Peyer's patch (tissue), 4 donors: ENCODE data around the gene SLC24A4. TPM values are rescaled to one million over a fixed set of nuclear protein-coding genes. Genes with fewer than 3 reads are reported as not detected.
A peak's percentile ranks its signal among the peaks of the same experiment; 100 is the strongest.

Source experiments
- DNase-seq, 3 donors: peaks; one replicate each; pipeline ENCODE4 v3.0.0-alpha.2; 2017 to 2019
- H3K27ac ChIP-seq, 4 donors: fragments of 200-600 bp; sonication (generic); one replicate each; pipeline ENCODE4 v1.5.1; 2016 to 2019
- H3K27me3 ChIP-seq, 2 donors: fragments of 200-600 bp; sonication (generic); one replicate each; pipeline ENCODE4 v1.5.1; 2019
- H3K36me3 ChIP-seq, 3 donors: fragments of 200-600 bp; sonication (generic); one replicate each; pipeline ENCODE4 v1.5.1; 2016 to 2019
- H3K4me1 ChIP-seq, 4 donors: fragments of 200-600 bp; sonication (generic); one replicate each; pipeline ENCODE4 v1.5.1; 2016 to 2019
- H3K4me3 ChIP-seq, 4 donors: fragments of 200-600 bp; sonication (generic); 1 replicate in 3 of 4; 2 replicates in 1 of 4; pipeline ENCODE4 v1.5.1; 2016 to 2019; ENCODE audit warnings: mild to moderate bottlenecking in 1 of 4
- H3K9me3 ChIP-seq, 4 donors: fragments of 200-600 bp; sonication (generic); one replicate each; pipeline ENCODE4 v1.5.1; 2016 to 2019; ENCODE audit warnings: mild to moderate bottlenecking in 1 of 4
- CTCF ChIP-seq, 6 experiments: fragments of 450-650 bp in 4 of 6; fragments of 200-600 bp in 2 of 6; sonication (generic) in 1 of 6; IDR thresholded peaks; one replicate each; pipeline ENCODE4 v1.5.1; 2017 to 2019; ENCODE audit warnings: antibody characterized with exemption in 6 of 6, mild to moderate bottlenecking in 3 of 6, moderate library complexity in 1 of 6
- POLR2A ChIP-seq, 2 donors: fragments of 450-650 bp; IDR thresholded peaks; one replicate each; pipeline ENCODE4 v1.5.1; 2017; ENCODE audit warnings: antibody characterized with exemption in 2 of 2, mild to moderate bottlenecking in 2 of 2, moderate library complexity in 2 of 2
- total RNA-seq, 4 donors: library from RNA; depleted of rRNA; stranded (reverse); fragments of >200 nt; gene quantifications; one replicate each; pipeline ENCODE4 v1.1.0, GENCODE V29; 2016

The SLC24A4 gene
- total RNA-seq, 4 donors from 2014 or later = 0.18 to 1.7 (median 0.54) TPM; not detected in 1

- DNase-seq = no peak
- no peaks in the 10 kb centered on the region for H3K36me3 ChIP-seq
- no peak overlapping the region for H3K27ac ChIP-seq
- no peak overlapping the region for H3K4me3 ChIP-seq
- H3K27me3 ChIP-seq = no peaks in the 10 kb centered on the region
- H3K4me1 ChIP-seq = no peaks in the 10 kb centered on the region
- TF ChIP-seq POLR2A (IDR thresholded peaks at IDR 0.05) (no peak), CTCF (IDR thresholded peaks at IDR 0.05) (peak in 1 of 6 experiments; percentile 20)
- no peaks in the 10 kb centered on the region for H3K9me3 ChIP-seq
These were observed 29.4 kb downstream of the SLC24A4 start for GRCh38 chr14:92352158-92352985.

- TF ChIP-seq POLR2A (IDR thresholded peaks at IDR 0.05) (no peak), CTCF (IDR thresholded peaks at IDR 0.05) (no peak)
- no peaks in the 10 kb centered on the region for H3K9me3 ChIP-seq
- no peak overlapping the region for H3K27ac ChIP-seq
- DNase-seq = no peak
- H3K36me3 ChIP-seq = no peaks in the 10 kb centered on the region
- H3K27me3 ChIP-seq = no peaks in the 10 kb centered on the region
- no peaks in the 10 kb centered on the region for H3K4me1 ChIP-seq
- H3K4me3 ChIP-seq = no peak overlapping the region
These were observed 30.5 kb downstream of the SLC24A4 start for GRCh38 chr14:92353447-92353846.

- H3K27ac ChIP-seq = no peak overlapping the region
- no peak for DNase-seq
These were observed 33.7 kb downstream of the SLC24A4 start for GRCh38 chr14:92356677-92357076.

GRCh38 chr14:92360651-92361370 is 37.8 kb downstream of the SLC24A4 start:
- no peaks in the 10 kb centered on the region for H3K4me1 ChIP-seq
- TF ChIP-seq CTCF (IDR thresholded peaks at IDR 0.05) (no peak), POLR2A (IDR thresholded peaks at IDR 0.05) (no peak)
- no peak overlapping the region for H3K27ac ChIP-seq
- no peaks in the 10 kb centered on the region for H3K36me3 ChIP-seq
- no peak for DNase-seq
- no peaks in the 10 kb centered on the region for H3K9me3 ChIP-seq
- no peaks in the 10 kb centered on the region for H3K27me3 ChIP-seq
- H3K4me3 ChIP-seq = no peak overlapping the region

More at GRCh38 chr14:92356677-92357076, 33.7 kb downstream of the SLC24A4 start:
- Histone ChIP-seq H3K4me1 (no peaks in the 10 kb centered on the region), H3K4me3 (no peak overlapping the region), H3K9me3 (no peaks in the 10 kb centered on the region), H3K27me3 (no peaks in the 10 kb centered on the region), H3K36me3 (no peaks in the 10 kb centered on the region)
- TF ChIP-seq CTCF (IDR thresholded peaks at IDR 0.05) = no peak
- no peak for TF ChIP-seq POLR2A (IDR thresholded peaks at IDR 0.05)

- H3K4me1 ChIP-seq = no peaks in the 10 kb centered on the region
- no peaks in the 10 kb centered on the region for H3K36me3 ChIP-seq
- TF ChIP-seq POLR2A (IDR thresholded peaks at IDR 0.05) (no peak), CTCF (IDR thresholded peaks at IDR 0.05) (no peak)
- H3K27ac ChIP-seq = no peak overlapping the region
- no peak overlapping the region for H3K4me3 ChIP-seq
- H3K27me3 ChIP-seq = no peaks in the 10 kb centered on the region
- no peaks in the 10 kb centered on the region for H3K9me3 ChIP-seq
- no peak for DNase-seq
These were observed 39.8 kb downstream of the SLC24A4 start for GRCh38 chr14:92362781-92363235.
